ENCODE measurements around the gene GABRB2.

- TF ChIP-seq OSR1 (CRISPR knock-in tag; IDR thresholded peaks at IDR 0.05) (no peak), SNAI2 (CRISPR knock-in tag; IDR thresholded peaks at IDR 0.05) (no peak), TCF4 (CRISPR knock-in tag; IDR thresholded peaks at IDR 0.05; ENCODE audit: borderline replicate concordance) (no peak)
Measured at GRCh38 chr5:161273410-161273809, 273.1 kb downstream of the GABRB2 start.
